A673 (cell line): ENCODE data around the gene DDX54.

Experiments
- CTCF ChIP-seq: fragments of 300-800, 200-600 bp; sonication (generic); conservative IDR thresholded peaks from 2 replicates; pipeline ENCODE4 v1.5.1; 2017; ENCODE audit warnings: low read depth, mild to moderate bottlenecking, antibody characterized with exemption, low read length, moderate library complexity, mixed read lengths
- EZH2 ChIP-seq: fragments of 200-600 bp; sonication (generic); IDR thresholded peaks from 2 replicates; pipeline ENCODE4 v1.6.1; 2017; ENCODE audit warnings: borderline replicate concordance, low read depth, mild to moderate bottlenecking, mixed read lengths, antibody characterized with exemption, low read length; ENCODE audit not compliant: poor library complexity, severe bottlenecking

DNA sequence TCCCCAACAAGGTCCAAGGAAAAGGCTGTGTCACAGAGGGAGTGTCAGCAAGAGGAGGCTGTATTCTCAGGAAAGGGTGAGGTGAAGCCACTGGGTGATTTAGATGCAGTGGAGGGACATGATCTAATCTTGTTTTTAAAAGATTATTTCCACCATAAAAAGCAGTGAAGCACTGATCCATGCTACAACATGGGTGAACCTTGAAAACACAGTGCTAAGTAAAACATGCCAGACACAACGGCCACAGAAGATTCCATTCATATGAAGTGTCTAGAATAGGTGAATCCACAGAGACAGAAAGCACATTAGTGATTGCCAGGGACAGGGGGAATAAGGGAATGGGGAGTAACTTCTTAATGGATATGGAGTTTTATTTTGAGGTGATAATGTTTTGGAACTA is 13.0 kb upstream of the DDX54 start:
- no peak for TF ChIP-seq EZH2
- no peak for TF ChIP-seq CTCF
